ENCODE results near the gene NTM.

The NTM gene

DNA sequence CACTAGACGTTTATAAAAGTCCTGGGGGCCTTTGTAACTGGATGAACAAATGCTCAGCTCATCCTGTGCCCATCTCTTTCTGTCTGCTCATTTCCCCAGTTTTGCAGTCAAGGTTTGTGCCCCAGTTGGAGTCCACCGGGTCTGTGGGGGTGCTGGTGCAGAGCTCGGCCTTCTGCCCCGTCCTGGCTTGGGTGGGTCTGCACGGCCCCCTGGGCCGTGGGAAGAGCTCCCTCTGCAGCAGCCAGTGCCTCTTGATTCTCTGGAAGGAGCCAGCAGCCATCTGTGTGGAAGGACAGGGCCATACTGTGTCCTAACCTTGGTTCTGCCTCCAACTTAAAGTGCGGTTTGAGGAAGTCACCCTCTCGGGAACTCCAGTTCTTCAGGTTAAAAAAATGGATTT is 140.2 kb downstream of the NTM start:
- DNase-seq = no peak

DNA sequence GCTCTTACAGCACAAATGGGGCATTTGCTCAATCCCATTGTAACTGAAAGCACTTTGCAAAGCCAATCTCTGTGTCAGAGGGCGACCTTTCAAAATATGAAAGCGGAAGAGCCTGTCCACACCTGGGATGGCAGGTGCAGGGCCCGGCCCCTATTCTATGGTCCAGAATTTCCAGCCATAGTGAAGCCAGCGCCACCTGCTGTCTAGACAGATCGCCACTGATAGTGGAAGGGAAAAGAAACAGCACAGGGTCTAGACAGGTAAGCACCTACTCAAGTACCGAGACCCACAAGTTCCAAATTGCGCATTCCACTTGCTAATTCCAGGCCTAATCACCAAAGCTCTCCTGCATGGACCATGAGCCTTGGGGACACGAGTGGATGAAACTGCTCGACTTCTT is 141.4 kb downstream of the NTM start:
- DNase-seq = no peak

DNA sequence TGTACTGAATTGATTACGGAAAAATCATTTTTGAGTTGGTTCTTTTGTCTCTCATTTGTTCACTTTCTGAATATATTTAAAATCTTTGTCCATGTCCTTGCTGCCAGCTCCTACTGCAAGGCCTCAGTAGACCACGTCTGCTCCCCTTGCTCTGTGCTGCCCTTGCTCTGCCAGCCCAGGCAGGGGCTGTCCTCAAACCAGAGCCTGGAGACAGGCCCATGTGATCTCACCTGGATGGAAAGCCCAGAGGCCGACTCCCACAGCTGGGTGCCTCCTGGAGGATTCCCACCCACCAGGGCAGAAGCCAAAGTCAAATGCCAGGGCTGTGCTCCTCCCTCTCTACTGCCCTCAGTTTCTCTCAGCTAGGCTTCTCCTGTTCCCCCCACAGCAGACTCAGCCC is 141.8 kb downstream of the NTM start:
- no peak for DNase-seq

DNA sequence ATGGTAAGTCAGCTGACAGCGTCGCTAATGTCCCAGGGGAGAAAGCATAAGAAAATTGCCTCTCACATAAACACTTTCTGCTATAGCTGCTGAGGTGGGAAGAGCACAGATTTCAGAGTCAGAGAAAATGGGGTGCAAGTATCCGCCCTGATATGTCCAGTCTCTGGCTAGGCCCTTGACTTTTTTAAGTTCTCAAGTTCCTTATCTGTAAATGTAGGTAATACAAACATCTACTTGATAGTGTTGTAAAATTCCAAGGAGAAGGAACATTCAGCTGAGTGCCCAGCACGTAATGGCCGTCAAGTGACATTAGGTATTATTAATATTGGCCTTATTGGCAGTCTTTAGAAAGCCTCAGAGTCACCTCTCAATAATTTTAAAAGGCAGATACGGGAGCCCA is 143.6 kb downstream of the NTM start:
- no peak for DNase-seq

DNA sequence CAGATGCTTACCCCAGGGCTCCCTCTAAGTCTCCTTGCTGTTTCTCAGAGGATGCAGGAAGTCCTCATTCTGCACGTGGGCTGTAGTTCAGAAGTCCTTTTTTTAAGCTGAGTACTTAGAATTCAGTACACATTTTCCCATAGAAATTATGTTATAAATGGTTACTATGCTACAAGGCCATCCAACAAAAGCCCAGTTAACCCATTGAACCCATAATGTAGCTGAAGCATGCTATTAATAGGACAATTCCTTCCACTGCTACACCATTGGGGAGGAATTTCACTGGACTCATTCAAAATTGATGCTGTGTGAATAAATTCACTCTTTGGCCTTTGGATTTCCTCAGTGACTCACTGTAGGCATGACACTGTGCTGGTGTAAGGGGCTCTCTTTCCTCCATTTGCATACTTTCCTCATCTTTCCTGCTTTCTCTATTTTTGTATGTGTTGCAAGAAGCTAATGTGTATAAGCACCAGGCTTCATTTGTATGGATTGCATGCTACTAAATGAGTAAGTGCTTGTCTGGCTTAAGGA is 148.0 kb downstream of the NTM start:
- no peak for DNase-seq

DNA sequence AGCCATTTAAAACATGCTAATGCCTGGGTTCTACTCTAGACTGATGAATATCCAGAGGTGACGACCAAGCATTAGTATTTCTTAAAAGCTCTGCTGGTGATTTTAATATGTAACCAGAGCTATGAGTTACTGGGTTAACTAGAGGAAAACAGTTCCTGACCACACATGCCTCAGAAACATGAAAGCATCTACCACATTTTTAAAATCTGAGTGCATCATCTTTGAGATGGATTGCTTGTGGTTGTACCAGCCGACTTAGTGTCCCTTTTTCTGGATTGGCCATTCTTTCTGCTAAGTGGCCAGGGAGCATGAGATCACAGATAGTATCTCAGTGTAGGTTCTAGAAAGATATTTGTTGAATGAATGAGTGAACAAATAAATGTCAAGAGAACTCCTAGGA is 152.4 kb downstream of the NTM start:
- DNase-seq = no peak

DNA sequence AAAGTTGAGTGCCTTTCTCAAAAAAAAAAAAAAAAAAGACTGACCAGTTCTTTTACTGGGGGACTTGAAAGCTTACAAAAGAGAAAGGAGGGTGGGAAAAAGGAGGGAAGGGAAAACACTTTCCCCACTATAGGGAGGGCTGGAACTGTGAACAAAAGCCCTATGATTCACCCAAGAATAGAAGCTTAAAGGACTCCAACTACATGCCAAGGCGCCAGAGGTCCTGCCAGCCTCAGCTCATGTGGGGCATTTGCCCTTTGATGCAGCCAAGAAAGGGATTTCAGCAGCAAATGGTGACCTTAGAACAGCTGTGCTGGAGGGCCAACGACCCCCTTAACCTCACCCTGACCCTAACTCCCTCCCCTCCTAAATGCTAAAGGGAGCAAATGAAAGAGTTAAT is 160.0 kb downstream of the NTM start:
- no peak for DNase-seq

DNA sequence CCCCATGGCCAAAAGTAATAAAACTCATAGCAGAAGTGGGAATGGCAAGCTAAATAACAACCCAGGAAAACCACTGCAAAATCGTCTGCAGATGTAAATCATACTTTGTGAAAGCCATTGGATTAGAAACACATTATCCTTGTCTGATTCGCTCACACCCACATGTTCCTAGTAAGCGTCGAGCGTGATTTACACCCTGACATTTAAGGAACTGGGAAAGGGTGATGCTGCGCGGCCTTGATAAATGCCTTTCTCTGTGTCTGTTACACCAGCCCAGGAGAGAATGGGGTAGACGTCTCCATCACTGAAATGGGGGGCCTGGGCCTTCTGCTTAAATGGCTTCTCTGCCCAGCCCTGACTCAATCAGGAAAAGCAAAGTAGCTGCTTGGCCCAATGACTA is 162.7 kb downstream of the NTM start:
- DNase-seq = no peak

DNA sequence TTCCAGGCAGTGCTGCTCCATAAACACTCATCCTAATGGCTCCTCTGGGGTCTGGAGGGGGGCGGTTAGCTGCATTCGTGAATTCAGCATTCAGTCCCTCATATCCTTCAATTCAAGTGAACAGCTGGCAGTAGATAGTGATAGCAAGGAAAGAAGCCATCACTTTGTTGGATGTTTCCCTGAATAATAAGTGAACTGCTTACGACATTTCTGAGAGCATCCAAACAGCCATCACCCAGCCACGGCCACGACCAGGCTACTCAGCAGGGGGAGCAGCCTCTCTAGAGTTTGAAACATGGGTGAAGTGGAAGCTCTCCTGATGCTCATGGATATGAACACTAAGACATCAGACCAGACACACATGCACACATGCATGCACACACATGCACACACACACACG is 163.6 kb downstream of the NTM start:
- DNase-seq = no peak

DNA sequence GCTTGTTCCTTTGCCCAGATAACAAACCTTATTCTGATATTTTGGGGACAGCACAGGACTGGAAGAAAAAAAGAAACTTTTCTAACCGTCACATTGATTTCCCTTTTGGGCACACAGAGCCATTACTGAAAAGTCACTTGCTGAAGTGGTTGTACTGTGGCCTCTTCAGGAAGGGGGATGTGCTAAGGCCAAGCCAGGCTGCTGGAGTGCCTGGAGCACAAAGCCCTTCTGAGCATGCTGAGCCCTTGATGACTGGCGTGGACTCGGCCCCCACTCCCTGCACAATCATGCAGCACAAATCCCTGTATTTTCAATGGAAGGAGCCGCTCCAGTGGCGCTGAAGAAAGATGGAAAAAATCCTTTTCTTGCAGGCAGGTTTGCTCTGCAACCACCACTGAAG is 164.2 kb downstream of the NTM start:
- DNase-seq = no peak

DNA sequence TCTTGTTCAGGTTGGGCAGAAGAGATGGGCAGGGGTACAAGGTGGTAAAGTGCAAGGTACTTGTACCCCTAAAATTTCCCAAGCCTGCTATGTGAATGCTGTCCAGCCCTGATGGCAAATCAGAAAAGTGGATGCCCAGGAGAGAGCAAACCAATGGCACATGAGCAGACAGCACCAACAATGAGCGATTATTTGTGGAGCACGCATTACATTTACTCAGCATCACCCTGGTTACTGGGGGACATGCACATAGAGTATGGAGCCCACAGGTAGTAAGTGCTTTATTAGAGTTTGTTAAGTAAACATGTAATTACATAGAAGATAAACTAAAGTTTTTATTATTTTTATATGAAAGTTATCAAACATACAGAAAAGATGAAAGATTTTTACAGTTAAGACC is 165.7 kb downstream of the NTM start:
- DNase-seq = no peak

DNA sequence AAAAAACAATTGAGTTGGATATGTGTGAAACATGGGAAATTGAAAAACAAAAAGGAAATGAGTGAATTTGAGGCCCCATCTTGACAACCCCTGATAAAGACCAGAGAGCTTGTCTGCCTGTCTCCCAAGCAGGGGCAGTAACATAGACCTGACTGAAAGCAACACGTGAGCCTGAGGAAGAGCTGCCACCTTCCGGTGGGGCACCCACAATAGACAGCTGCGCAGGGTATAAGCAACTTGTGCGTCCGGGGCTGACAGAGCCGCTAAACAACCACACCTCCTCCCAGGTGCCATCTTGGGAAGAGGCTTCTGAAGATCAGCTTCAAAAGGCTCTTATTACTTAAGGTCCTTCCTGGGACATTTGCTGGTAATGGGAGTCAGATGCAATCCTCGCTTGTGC is 166.8 kb downstream of the NTM start:
- no peak for DNase-seq

DNA sequence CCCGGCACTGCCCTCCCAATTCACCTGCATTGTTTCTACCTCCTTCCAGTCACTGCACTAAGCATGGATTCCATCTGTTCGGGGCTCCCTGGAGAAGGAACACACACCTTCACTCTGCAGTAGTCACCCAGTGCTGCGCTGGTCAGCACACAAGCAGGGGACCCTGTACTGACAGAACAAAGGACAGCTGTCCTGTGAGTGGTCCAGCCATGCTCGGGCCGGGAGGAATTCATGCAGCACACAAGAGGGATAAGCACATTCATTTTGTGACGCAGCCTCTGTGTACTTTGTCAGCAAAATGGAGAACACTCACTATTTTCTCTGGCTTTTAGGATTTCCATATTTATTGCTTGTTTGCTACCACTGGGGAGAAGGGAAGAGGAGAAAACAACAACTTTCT is 167.3 kb downstream of the NTM start:
- no peak for DNase-seq

DNA sequence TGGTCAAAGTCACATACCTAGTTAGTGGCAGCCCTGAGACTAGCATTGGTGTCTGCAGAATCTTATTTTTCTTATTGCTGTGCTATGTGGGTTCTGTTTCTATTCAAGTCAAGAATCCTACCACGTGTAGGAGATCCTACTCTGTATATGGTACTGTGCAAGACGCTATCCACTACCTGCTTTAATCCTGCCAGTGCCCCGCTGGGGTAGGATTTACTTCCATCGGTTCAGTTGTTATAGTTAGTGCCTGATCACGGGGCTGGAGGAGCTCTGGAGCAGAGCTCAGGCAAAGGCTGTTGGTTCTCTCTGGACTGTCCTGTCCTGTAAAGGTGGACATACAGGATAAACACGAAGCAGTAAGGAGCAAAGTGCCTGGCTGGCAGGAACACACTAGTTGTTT is 167.9 kb downstream of the NTM start:
- no peak for DNase-seq

DNA sequence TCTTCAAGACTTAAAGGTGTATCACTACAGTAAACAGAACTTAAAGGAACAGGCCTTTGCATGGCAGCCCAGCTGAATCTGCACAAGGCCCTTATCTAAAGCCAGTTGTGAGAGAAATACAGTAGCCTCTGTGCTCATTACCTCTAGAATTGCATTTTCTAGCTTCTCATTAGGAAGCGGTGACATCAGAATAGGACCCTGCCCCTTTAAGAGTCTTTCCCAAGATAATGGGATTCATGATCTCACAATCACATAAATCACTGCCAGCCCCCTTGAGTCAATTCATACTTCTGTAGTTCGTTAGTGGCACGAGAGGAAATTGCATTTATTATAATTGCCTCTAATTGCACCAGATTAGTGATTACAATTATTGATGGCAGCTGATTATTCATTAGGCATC is 170.3 kb downstream of the NTM start:
- DNase-seq = no peak

DNA sequence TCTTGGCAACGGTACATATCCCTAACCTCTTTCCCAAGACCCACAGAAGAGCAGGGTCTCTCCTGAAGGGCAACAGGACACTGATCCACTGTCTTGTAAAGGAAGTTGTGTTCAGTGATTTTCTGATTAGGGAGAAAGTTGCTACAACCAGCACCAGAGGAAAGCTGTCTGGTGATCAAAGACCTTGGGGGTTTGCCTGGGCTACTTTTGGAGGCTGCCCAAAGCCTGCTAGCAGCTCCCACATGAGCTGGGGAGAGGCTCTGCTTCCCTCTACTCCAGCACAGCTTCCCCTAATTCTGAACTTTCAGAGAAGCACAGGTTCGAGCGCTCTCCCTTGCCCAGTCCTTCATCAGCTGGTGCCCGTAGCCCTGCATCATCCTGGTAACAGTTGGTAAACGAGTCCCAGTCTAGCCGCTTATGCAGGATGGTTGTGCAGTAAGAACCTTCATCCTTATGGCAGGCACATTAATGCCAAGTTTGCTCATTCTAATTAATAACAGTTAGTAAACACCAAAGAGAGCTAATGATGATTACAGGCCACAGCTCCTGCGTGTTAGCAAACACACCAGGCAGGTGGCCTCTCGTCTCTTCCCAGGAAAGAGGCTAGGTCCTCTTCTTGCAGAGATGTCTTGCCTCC is 173.1 kb downstream of the NTM start:
- DNase-seq = no peak

DNA sequence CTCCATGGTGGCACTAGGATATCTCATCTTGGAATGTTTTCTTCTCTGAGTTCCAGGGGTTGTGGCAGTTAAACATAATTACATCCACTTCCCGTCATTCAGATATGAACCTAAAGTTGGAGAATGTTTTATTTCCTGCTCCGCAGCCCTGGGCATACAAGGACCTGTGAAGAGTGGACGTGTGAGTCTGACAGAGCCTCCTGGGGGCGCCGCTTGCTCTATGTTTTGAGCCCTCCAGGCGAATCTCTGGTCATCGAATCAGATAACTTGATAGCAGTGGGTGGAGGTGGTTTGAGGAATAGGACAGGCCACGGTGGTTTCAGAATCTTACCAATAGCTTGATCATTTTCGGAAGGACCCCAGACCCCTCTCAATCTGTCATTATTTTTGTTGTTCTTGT is 174.2 kb downstream of the NTM start:
- DNase-seq = no peak

DNA sequence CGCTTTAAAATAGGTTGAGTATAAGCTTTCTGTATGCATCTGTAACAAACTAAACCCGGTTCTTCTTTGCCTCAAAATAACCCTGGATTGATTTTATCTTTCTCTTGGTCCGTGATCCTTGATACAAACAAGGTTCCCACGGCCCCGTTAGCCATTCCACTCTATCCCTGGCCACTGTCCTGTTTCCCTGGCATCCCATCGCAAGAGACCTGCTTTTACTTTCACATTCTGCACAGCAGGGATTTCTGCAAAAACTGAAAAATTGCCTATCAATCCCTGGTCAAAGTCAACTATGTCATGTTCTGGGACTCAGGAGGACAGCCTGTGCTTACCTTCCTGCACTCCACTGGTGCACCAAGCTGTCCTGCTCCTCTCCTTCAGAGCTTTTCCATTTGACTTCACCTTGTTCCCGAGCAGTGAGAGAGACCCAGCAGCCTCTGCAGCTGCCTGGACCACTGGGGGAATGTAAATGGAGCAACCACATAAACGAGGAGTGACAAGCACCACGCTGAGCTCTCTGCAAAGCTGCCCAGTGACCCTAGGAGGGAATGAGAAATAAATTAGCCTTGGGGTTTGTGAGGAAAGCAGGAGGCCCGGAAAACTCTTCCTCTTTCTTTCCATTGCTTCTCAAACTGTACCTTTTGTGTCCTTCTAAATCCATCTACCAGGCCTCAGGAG is 175.9 kb downstream of the NTM start:
- DNase-seq = no peak

DNA sequence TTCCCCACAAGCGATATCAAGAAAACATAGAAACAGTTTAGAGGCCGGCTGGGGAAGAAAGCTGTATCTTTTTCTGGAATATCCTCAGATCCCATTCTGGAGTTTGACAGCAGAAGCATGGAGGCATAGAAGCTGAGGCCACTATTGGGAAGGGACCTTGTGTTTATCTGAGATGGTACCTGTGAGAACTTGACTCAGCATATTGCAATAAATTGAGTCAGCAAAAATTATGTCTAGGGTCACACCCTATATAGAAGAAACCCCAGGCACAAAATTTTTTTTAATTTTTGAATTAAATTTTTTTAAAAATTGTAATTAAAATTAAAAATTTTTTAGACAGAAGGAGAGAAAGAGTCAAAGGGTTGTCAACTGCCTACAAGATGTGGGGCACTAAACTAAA is 178.7 kb downstream of the NTM start:
- no peak for DNase-seq

DNA sequence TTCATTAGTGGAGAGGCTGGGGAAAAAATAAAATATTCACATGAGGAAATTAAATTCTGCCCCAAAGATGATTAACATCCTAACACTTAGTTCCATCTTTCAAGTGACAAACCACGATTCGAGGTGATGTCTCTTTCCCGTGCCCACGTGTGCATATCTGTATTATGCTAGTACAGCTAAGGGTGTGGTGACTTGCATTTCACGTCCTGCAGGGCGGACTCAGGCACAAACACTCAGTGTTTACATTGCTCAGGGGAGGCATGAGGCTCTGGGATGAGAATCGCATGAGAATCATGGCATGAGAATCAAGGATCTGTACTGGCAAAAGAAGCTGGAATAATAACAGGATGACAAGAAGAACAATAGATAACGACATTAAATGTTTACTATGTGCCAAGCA is 179.4 kb downstream of the NTM start:
- DNase-seq = no peak

DNA sequence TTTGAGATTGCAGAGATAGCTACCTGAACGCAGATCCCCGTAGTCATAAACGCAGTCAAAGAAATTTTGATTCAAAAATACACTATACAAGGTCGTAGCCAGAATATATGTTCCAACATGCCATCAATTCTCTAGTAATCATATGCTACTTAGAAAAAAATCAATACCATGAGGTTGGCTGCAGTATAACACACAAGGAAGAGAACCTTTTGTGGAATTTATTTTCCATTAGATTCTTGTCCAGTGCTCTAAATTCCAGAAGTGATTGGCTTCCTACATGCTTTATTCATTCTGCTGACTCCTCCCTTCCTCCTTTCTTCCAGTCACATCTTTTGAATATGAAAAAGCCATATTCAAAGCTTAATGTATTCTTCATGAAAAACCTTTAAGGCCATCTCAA is 189.9 kb downstream of the NTM start:
- DNase-seq = no peak

DNA sequence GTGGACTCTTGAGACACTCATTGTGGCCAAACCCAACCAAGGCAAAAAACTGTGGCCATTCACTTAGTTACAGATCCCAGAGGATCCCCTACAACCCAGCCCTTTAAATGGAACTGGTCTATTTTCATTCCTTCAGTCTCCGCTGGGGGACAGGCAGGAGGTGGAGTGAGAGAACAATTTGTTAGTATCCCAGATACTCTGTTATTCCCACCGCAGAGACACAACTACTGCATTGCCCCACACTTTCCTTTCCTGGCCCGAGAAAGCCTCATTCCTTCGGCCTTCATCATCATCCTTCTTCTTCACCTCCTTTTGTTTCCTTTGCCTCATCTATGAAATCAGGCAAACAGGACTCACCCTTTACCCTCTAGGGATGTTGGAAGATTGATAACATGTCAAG is 191.1 kb downstream of the NTM start:
- DNase-seq = no peak

DNA sequence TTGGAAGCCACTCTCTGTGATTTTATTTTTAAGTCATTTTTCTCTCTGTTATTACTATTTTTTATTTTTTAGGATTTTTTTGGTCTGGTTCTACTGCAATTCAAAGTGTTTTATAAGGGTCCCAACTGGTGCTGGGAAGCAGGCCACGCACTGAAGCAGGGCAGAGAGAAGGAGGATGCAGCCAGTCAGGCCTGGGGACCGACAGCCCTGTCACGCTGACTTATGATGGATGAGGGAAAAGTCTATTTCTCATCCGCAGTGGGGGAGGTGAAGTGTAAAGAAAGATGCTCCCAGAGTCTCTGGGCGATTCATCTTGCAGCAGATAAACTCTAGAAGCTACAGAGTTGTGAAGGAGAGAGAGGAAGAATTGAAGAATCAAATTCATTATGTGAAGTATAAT is 191.6 kb downstream of the NTM start:
- DNase-seq = no peak

DNA sequence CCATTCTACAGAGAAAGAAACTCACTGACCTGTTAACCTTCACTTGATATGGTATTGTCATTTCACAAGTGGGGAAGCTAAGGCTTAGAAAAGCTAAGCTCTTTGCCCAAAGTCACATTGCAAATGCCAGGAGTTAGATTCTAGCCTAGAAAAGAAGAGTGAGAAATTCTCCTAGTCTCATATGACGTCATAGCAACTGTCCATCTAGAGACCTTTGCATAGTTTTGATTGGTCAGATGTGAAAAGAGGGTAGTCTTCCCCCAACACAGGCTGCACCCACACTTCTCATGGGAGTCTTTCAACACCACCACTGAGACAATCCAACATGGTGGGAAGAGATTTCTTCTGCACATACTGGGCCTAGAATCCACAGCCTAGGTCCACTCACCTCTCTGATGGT is 197.9 kb downstream of the NTM start:
- no peak for DNase-seq

DNA sequence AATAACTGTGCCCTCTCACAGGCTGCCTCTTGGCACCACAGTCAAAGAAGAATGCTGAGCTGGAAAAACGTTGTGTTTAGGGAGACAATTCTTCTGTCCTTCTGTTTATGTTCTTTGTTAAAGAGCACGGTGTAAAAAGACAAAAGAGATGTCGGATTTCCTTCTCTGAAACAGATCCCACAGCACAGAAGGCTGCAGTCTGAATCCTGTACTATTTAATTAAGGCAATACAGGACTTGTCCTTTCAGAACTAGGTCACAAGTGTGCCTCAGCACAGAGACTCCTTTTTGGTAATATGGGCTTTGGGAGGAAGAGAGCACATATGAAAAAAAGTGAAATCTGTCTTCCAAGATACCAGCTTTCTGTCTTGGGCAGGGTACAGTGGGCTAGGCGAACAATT is 201.2 kb downstream of the NTM start:
- DNase-seq = no peak
